ENCODE results near the gene LRRN4CL. TPM values are rescaled to one million over a fixed set of nuclear protein-coding genes. Genes with fewer than 3 reads are reported as not detected.

The LRRN4CL gene
- total and polyA plus RNA-seq, 3 experiments from 2014 or later = 0.11 to 0.22 TPM; not detected in 1

DNA sequence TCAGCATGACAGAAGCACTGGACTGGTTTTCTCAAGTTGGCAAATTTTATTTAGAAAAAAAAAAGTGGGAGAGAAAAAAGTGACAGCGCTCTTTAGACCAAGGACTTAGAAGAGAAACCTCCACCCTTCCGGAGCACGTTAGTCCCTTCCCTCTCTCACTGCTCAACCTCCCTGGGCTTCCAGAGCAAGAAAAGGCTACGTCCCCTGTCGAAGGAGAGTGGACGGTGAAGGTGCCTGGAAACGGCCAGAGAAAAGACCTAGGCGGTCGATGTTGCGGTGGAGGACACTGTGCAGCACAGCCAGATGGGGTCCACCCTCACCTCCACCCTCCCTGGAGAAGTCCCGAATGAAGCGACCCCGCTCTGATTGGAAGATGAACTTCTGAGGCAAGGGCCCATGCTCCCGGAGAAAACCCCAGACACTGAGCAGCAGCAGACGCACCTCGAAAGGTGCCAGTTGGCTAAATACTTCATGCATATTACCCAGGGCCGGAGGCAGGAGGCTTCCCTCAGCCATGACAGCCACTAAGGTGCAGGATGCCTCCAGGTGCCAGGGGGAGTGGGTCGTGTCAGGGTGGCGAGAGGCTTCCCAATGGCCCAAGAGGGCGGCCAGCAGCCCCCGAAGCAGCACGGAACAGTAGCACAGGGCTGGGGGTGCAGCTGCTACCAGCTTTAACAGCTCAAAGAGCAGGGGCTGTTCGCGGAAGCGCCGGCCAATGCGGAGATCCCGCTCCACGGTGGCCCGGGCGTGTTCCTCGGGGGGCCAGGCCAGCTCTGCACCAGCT, 42.3 kb downstream of the LRRN4CL start:
- Histone ChIP-seq H3K4me3 (ENCODE audit: low read length) (peak overlapping the region; percentile 11), H3K9me3 (ENCODE audit: low read length) (no peaks in the 10 kb centered on the region), H3K4me1 (ENCODE audit: insufficient read depth, low read length) (peaks cover 26% of the 10 kb centered on the region), H3K27ac (ENCODE audit: low read depth, low read length) (peak overlapping the region; percentile 47), H3K36me3 (ENCODE audit: insufficient read depth, low read length) (peaks cover 14% of the 10 kb centered on the region), H3K27me3 (ENCODE audit: insufficient read depth, low read length, poor library complexity, severe bottlenecking) (no peaks in the 10 kb centered on the region)
- Mint-ChIP-seq H3K36me3 (peaks cover 0 to 50% (median 3%) of the 10 kb centered on the region in 3 donors), H3K4me1 (peaks cover 20 to 44% (median 31%) of the 10 kb centered on the region in 3 donors), H3K4me3 (peak overlapping the region; percentile 89 to 97 (median 96)), H3K27me3 (no peaks in the 10 kb centered on the region), H3K9me3 (no peaks in the 10 kb centered on the region), H3K27ac (peak overlapping the region; percentile 88 to 99 (median 98))
- DNase-seq = no peak
- ChIA-PET POLR2A (interaction anchor here (0.6 to 2.5 kb wide), 16 partner anchors 8 to 234 kb away, joined by 3 to 17 read pairs (median 7); partner anchors contain the start of genes B3GAT3, C11orf98, CSKMT and GNG3), CTCF (interaction anchor here (0.6 to 2.1 kb wide), 6 partner anchors 8 to 897 kb away, joined by 3 to 8 read pairs (median 4); partner anchors contain the start of genes C11orf98, CSKMT, LBHD1 and UQCC3)

DNA sequence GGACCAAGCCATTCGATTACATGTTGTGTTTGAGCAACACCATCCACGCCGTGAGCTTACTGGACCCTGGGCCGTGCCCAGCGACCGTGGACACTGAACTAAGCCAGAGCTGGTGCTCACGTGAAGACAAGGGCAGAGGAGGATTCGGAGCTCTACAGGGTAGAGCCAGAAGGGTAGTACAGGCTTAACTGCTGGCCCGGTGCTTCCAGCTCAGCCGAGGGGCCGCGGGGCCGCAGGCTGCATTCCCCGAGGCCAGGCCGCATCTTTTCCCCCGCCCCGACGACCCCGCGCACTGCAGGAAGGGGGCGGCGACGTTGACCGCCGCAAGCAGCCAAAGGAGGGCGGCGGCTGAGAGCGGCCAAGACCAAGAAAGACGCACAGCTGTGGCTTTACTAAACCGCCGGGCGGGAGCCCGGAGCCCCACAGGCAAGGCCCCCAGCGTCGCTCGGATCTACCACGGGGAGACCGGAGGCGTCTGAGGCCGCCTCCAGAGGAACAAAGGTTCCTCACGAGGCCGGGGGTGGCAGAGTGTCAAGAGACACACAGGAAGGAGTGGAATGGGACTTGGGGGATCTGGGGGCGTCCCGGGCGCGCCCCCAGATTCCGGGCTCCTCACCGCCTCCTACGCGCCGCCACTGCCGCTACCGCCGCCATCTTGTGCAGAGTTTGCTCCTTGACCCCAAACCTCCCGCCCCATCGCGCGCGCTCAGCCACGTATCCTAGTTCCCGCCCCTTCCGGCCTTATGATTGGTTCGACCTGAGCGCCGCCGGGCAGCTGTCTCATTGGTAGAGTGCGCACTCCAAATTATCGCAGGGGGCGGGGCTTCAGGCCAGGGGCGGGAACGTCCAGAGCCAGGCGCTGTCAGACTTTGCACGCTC, 43.1 kb downstream of the LRRN4CL start, which contains the start of gene GANAB:
TSS of gene GANAB (minus strand) at position 668 of the 879 bp plus-strand sequence. CDS start at position 654, 14 bp downstream.
- Histone ChIP-seq H3K4me1 (ENCODE audit: insufficient read depth, low read length) (peaks cover 24% of the 10 kb centered on the region), H3K9me3 (ENCODE audit: low read length) (no peaks in the 10 kb centered on the region), H3K27me3 (ENCODE audit: insufficient read depth, low read length, poor library complexity, severe bottlenecking) (no peaks in the 10 kb centered on the region), H3K4me3 (ENCODE audit: low read length) (peak within 1 kb of the TSS; percentile 75), H3K36me3 (ENCODE audit: insufficient read depth, low read length) (peaks cover 14% of the 10 kb centered on the region), H3K27ac (ENCODE audit: low read depth, low read length) (peak within 1 kb of the TSS; percentile 77)
- H3K36me3 Mint-ChIP-seq = peaks cover 0 to 53% (median 3%) of the 10 kb centered on the region in 3 donors
- peak within 1 kb of the TSS; percentile 89 to 97 (median 96) for H3K4me3 Mint-ChIP-seq
- H3K27me3 Mint-ChIP-seq = no peaks in the 10 kb centered on the region
- CTCF ChIA-PET = interaction anchor here (0.6 to 2.1 kb wide), 6 partner anchors 9 to 898 kb away, joined by 3 to 8 read pairs (median 6); partner anchors contain the start of genes B3GAT3, C11orf98, CSKMT and LBHD1
- peak within 1 kb of the TSS; percentile 88 to 99 (median 98) for H3K27ac Mint-ChIP-seq
- POLR2A ChIA-PET = interaction anchor here (0.5 to 2.5 kb wide), 19 partner anchors 8 to 235 kb away, joined by 3 to 17 read pairs (median 4); partner anchors contain the start of genes B3GAT3, C11orf98, CSKMT and GNG3
- DNase-seq = peak; percentile 96 to 99 (median 98)
- peaks cover 19 to 40% (median 25%) of the 10 kb centered on the region in 3 donors for H3K4me1 Mint-ChIP-seq
- no peaks in the 10 kb centered on the region for H3K9me3 Mint-ChIP-seq

DNA sequence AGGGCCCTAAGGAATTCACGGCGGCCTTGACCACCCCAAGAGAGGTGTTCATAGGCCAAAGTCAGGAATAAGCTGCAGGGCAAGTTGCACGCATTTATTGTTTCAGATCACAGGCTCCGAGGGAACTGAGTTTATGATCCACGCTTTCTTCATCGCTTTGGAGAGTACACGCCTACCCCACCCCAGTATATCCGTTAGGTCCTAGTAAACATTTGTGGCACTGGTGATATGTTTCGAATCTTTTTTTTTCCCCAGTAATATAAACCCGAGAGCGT, 43.7 kb downstream of the LRRN4CL start:
- no peaks in the 10 kb centered on the region for H3K27me3 Mint-ChIP-seq
- peak overlapping the region; percentile 88 to 99 (median 98) for H3K27ac Mint-ChIP-seq
- CTCF ChIA-PET = interaction anchor here (1.0 to 1.9 kb wide), 5 partner anchors 9 to 124 kb away, joined by 3 to 8 read pairs (median 5); partner anchors contain the start of genes B3GAT3, C11orf98, CSKMT and TUT1
- peaks cover 29% of the 10 kb centered on the region for H3K4me1 ChIP-seq (ENCODE audit: insufficient read depth, low read length)
- H3K36me3 Mint-ChIP-seq = peaks cover 0 to 53% (median 3%) of the 10 kb centered on the region in 3 donors
- peak overlapping the region; percentile 77 for H3K27ac ChIP-seq (ENCODE audit: low read depth, low read length)
- no peaks in the 10 kb centered on the region for H3K9me3 ChIP-seq (ENCODE audit: low read length)
- POLR2A ChIA-PET = interaction anchor here (0.6 to 2.5 kb wide), 10 partner anchors 10 to 211 kb away, joined by 3 to 17 read pairs (median 8); partner anchors contain the start of genes B3GAT3, C11orf98, CSKMT and HNRNPUL2
- DNase-seq = peak in 1 of 5 donors; percentile 15
- H3K9me3 Mint-ChIP-seq = no peaks in the 10 kb centered on the region
- peaks cover 23 to 41% (median 30%) of the 10 kb centered on the region in 3 donors for H3K4me1 Mint-ChIP-seq
- peak overlapping the region; percentile 75 for H3K4me3 ChIP-seq (ENCODE audit: low read length)
- peaks cover 14% of the 10 kb centered on the region for H3K36me3 ChIP-seq (ENCODE audit: insufficient read depth, low read length)
- no peaks in the 10 kb centered on the region for H3K27me3 ChIP-seq (ENCODE audit: insufficient read depth, low read length, poor library complexity, severe bottlenecking)
- peak overlapping the region; percentile 89 to 97 (median 96) for H3K4me3 Mint-ChIP-seq

DNA sequence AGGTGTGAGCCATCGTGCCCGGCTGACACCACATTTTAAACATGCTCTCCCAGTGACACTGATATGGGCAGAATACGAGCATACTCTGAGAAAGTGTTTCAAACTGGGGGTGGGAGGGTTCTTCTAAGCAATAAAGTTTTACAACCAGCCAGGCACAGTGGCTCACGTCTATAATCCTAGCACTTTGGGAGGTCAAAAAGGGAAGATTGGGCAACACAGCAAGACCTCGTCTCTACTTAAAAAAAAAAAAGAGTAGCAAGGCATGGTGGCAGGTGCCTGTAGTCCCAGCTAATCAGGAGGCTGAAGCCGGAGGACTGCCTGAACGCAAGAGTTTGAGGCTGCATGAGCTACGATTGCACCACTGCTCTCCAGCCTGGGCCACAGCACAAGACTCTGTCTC, 45.1 kb downstream of the LRRN4CL start:
- Mint-ChIP-seq H3K27me3 (no peaks in the 10 kb centered on the region), H3K4me1 (peaks cover 29 to 50% (median 39%) of the 10 kb centered on the region in 3 donors), H3K9me3 (no peaks in the 10 kb centered on the region), H3K36me3 (peaks cover 0 to 49% (median 4%) of the 10 kb centered on the region in 3 donors), H3K27ac (peak overlapping the region in 3 of 8 donors; percentile 47 to 88 (median 78)), H3K4me3 (peak overlapping the region; percentile 26 to 89 (median 43))
- Histone ChIP-seq H3K4me1 (ENCODE audit: insufficient read depth, low read length) (peaks cover 38% of the 10 kb centered on the region), H3K4me3 (ENCODE audit: low read length) (no peak overlapping the region), H3K27me3 (ENCODE audit: insufficient read depth, low read length, poor library complexity, severe bottlenecking) (no peaks in the 10 kb centered on the region), H3K9me3 (ENCODE audit: low read length) (no peaks in the 10 kb centered on the region), H3K27ac (ENCODE audit: low read depth, low read length) (no peak overlapping the region), H3K36me3 (ENCODE audit: insufficient read depth, low read length) (peaks cover 15% of the 10 kb centered on the region)
- DNase-seq = no peak
- ChIA-PET POLR2A (interaction anchor here (1.0 kb wide), 1 partner anchor 11 kb away, joined by 3 read pairs; no protein-coding TSS in a partner anchor), CTCF (interaction anchor here (0.9 to 1.9 kb wide), 3 partner anchors 10 to 53 kb away, joined by 3 to 5 read pairs (median 4); partner anchors contain the start of gene TUT1)

Other genes with a start within 250 kb of the LRRN4CL start
- 100 to 1,000 TPM; 187 to 193 TPM for gene AHNAK, start 142.7 kb downstream of the LRRN4CL start, total RNA-seq
- 125 TPM for gene AHNAK, start 142.7 kb downstream of the LRRN4CL start, polyA plus RNA-seq
- 1,000 to 10,000 TPM; 1,800 to 1,846 TPM for gene EEF1G, start 115.6 kb downstream of the LRRN4CL start, total RNA-seq
- gene EEF1G, start 115.6 kb downstream of the LRRN4CL start, polyA plus RNA-seq = 1,157 TPM
- gene TUT1, start 98.0 kb downstream of the LRRN4CL start, total RNA-seq = 10 to 100 TPM; 30.8 to 32.7 TPM
- gene TUT1, start 98.0 kb downstream of the LRRN4CL start, polyA plus RNA-seq = 13.7 TPM
- 100 to 1,000 TPM; 248 to 263 TPM for gene MTA2, start 87.7 kb downstream of the LRRN4CL start, total RNA-seq
- gene MTA2, start 87.7 kb downstream of the LRRN4CL start, polyA plus RNA-seq = 37.4 TPM
- gene EML3, start 76.8 kb downstream of the LRRN4CL start, total RNA-seq = 100 to 1,000 TPM; 133 to 134 TPM
- gene EML3, start 76.8 kb downstream of the LRRN4CL start, polyA plus RNA-seq = 22.9 TPM
- gene ROM1, start 76.3 kb downstream of the LRRN4CL start, total RNA-seq = 1 to 10 TPM; 4.9 to 5.3 TPM
- gene ROM1, start 76.3 kb downstream of the LRRN4CL start, polyA plus RNA-seq = 1.7 TPM
- 10 to 100 TPM; 67.4 to 68.2 TPM for gene B3GAT3, start 67.5 kb downstream of the LRRN4CL start, total RNA-seq
- gene B3GAT3, start 67.5 kb downstream of the LRRN4CL start, polyA plus RNA-seq = 48.9 TPM
- gene GANAB, start 42.9 kb downstream of the LRRN4CL start, total RNA-seq = 100 to 1,000 TPM; 213 to 219 TPM
- 164 TPM for gene GANAB, start 42.9 kb downstream of the LRRN4CL start, polyA plus RNA-seq
- 10 to 100 TPM; 41.3 to 45.9 TPM for gene INTS5, start 36.2 kb downstream of the LRRN4CL start, total RNA-seq
- 45.2 TPM for gene INTS5, start 36.2 kb downstream of the LRRN4CL start, polyA plus RNA-seq
- gene C11orf98, start 24.3 kb downstream of the LRRN4CL start, total RNA-seq = 100 to 1,000 TPM; 178 to 182 TPM
- gene C11orf98, start 24.3 kb downstream of the LRRN4CL start, polyA plus RNA-seq = 118 TPM
- gene CSKMT, start 24.2 kb downstream of the LRRN4CL start, total RNA-seq = 10 to 100 TPM; 43.1 to 48.3 TPM
- 3.6 TPM for gene CSKMT, start 24.2 kb downstream of the LRRN4CL start, polyA plus RNA-seq
- gene UQCC3, start 17.9 kb downstream of the LRRN4CL start, total RNA-seq = 1 to 10 TPM; 7.1 to 7.5 TPM
- 11.2 TPM for gene UQCC3, start 17.9 kb downstream of the LRRN4CL start, polyA plus RNA-seq
- gene LBHD1, start 17.3 kb downstream of the LRRN4CL start, total RNA-seq = 10 to 100 TPM; 22.6 to 22.9 TPM
- gene LBHD1, start 17.3 kb downstream of the LRRN4CL start, polyA plus RNA-seq = 7.6 TPM
- gene UBXN1, start 10.5 kb downstream of the LRRN4CL start, total RNA-seq = 100 to 1,000 TPM; 142 to 143 TPM
- 164 TPM for gene UBXN1, start 10.5 kb downstream of the LRRN4CL start, polyA plus RNA-seq
- 10 to 100 TPM; 32.9 to 33.3 TPM for gene BSCL2, start 17.9 kb upstream of the LRRN4CL start, total RNA-seq
- 48.8 TPM for gene BSCL2, start 17.9 kb upstream of the LRRN4CL start, polyA plus RNA-seq
- gene GNG3, start 18.1 kb upstream of the LRRN4CL start, total RNA-seq = not detected
- 0.36 TPM for gene GNG3, start 18.1 kb upstream of the LRRN4CL start, polyA plus RNA-seq
- gene HNRNPUL2, start 37.9 kb upstream of the LRRN4CL start, total RNA-seq = 10 to 100 TPM; 58.7 to 64.3 TPM
- 3.3 TPM for gene HNRNPUL2, start 37.9 kb upstream of the LRRN4CL start, polyA plus RNA-seq
- gene TTC9C, start 39.0 kb upstream of the LRRN4CL start, total RNA-seq = 10 to 100 TPM; 36.7 to 37.2 TPM
- gene TTC9C, start 39.0 kb upstream of the LRRN4CL start, polyA plus RNA-seq = 22.2 TPM
- gene ZBTB3, start 64.6 kb upstream of the LRRN4CL start, total RNA-seq = 10 to 100 TPM in 1 of 2 experiments, 1 to 10 TPM in 1; 9.4 to 11.6 TPM
- 3.5 TPM for gene ZBTB3, start 64.6 kb upstream of the LRRN4CL start, polyA plus RNA-seq
- gene POLR2G, start 72.0 kb upstream of the LRRN4CL start, total RNA-seq = 100 to 1,000 TPM; 151 to 160 TPM
- 272 TPM for gene POLR2G, start 72.0 kb upstream of the LRRN4CL start, polyA plus RNA-seq
- gene TAF6L, start 81.9 kb upstream of the LRRN4CL start, total RNA-seq = 10 to 100 TPM; 21.8 to 24.1 TPM
- gene TAF6L, start 81.9 kb upstream of the LRRN4CL start, polyA plus RNA-seq = 9.6 TPM
- gene TMEM179B, start 97.9 kb upstream of the LRRN4CL start, total RNA-seq = 10 to 100 TPM; 46.4 to 49.2 TPM
- 135 TPM for gene TMEM179B, start 97.9 kb upstream of the LRRN4CL start, polyA plus RNA-seq
- gene TMEM223, start 102.5 kb upstream of the LRRN4CL start, total RNA-seq = 10 to 100 TPM; 13.0 to 14.6 TPM
- 56.0 TPM for gene TMEM223, start 102.5 kb upstream of the LRRN4CL start, polyA plus RNA-seq
- 100 to 1,000 TPM; 112 to 126 TPM for gene NXF1, start 115.9 kb upstream of the LRRN4CL start, total RNA-seq
- 81.2 TPM for gene NXF1, start 115.9 kb upstream of the LRRN4CL start, polyA plus RNA-seq
- 10 to 100 TPM; 34.7 to 35.3 TPM for gene STX5, start 142.5 kb upstream of the LRRN4CL start, total RNA-seq
- 37.2 TPM for gene STX5, start 142.5 kb upstream of the LRRN4CL start, polyA plus RNA-seq
- under 1 TPM in 1 of 2 experiments, not detected in 1; 0.50 TPM for gene TEX54, start 143.3 kb upstream of the LRRN4CL start, total RNA-seq
- gene TEX54, start 143.3 kb upstream of the LRRN4CL start, polyA plus RNA-seq = 0.66 TPM
- gene WDR74, start 150.1 kb upstream of the LRRN4CL start, total RNA-seq = 100 to 1,000 TPM; 124 to 131 TPM
- 42.4 TPM for gene WDR74, start 150.1 kb upstream of the LRRN4CL start, polyA plus RNA-seq
- 100 to 1,000 TPM; 426 to 430 TPM for gene SLC3A2, start 191.4 kb upstream of the LRRN4CL start, total RNA-seq
- gene SLC3A2, start 191.4 kb upstream of the LRRN4CL start, polyA plus RNA-seq = 180 TPM
- not detected for gene CHRM1, start 231.8 kb upstream of the LRRN4CL start, total RNA-seq
- gene CHRM1, start 231.8 kb upstream of the LRRN4CL start, polyA plus RNA-seq = not detected

Measured in CD8-positive, alpha-beta memory T cell (primary cell).